GM12864 (cell line): ENCODE data around the gene CAAP1.

Experiments used
- DNase-seq: peaks from one replicate; pipeline ENCODE4 v3.0.0-alpha.2; 2011; ENCODE audit warnings: low read depth
- H3K4me3 ChIP-seq: 2 replicates; pipeline ENCODE4 v1.5.1; 2011; ENCODE audit warnings: mild to moderate bottlenecking, low read depth, low read length, control low read depth
- TF ChIP-seq, protein P1 (sequence below): IDR thresholded peaks from 2 replicates; pipeline ENCODE4 v1.5.1; 2011; ENCODE audit warnings: low read depth, mild to moderate bottlenecking, moderate library complexity, low read length, control low read depth, inconsistent platforms; ENCODE audit errors: missing control alignments

CAAP1 gene

GRCh38 chr9:26807161-26807560 is 85.4 kb downstream of the CAAP1 start:
- no peak for DNase-seq
- no peak overlapping the region for H3K4me3 ChIP-seq
- TF ChIP-seq, protein P1, sequence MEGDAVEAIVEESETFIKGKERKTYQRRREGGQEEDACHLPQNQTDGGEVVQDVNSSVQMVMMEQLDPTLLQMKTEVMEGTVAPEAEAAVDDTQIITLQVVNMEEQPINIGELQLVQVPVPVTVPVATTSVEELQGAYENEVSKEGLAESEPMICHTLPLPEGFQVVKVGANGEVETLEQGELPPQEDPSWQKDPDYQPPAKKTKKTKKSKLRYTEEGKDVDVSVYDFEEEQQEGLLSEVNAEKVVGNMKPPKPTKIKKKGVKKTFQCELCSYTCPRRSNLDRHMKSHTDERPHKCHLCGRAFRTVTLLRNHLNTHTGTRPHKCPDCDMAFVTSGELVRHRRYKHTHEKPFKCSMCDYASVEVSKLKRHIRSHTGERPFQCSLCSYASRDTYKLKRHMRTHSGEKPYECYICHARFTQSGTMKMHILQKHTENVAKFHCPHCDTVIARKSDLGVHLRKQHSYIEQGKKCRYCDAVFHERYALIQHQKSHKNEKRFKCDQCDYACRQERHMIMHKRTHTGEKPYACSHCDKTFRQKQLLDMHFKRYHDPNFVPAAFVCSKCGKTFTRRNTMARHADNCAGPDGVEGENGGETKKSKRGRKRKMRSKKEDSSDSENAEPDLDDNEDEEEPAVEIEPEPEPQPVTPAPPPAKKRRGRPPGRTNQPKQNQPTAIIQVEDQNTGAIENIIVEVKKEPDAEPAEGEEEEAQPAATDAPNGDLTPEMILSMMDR = no peak

- TF ChIP-seq, protein P1 = no peak
- H3K4me3 ChIP-seq = no peak overlapping the region
- no peak for DNase-seq
These were observed 89.7 kb downstream of the CAAP1 start for GRCh38 chr9:26802921-26803320.

DNA sequence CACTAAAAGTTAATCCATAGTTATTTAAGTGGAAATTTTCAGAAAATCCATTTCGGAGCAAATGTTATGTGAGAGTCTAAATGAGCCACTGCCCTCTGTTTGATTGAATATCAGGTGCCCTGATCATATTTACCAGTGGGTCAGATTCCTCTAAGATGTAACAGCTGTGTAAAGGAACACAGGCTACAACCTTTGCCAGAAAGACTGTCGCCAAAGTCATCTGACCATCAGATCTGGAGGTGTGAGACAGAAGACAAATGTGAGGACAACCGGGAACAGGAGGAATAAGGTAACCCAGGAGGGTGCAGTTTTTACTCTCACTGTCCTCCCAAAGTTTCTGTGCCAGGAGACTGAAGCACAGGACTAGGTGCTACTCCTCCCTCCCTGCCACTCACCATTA is 90.8 kb downstream of the CAAP1 start:
- TF ChIP-seq, protein P1 = no peak

GRCh38 chr9:26800322-26800721 is 92.3 kb downstream of the CAAP1 start:
- H3K4me3 ChIP-seq = no peak overlapping the region
- TF ChIP-seq, protein P1 = no peak
- DNase-seq = no peak

More for the DNA sequence above, 90.8 kb downstream of the CAAP1 start:
- DNase-seq = no peak
- H3K4me3 ChIP-seq = no peak overlapping the region

GRCh38 chr9:26791274-26791673 is 101.3 kb downstream of the CAAP1 start:
- H3K4me3 ChIP-seq = no peak overlapping the region
- TF ChIP-seq, protein P1 = no peak
- no peak for DNase-seq
